WTC11 (cell line): ENCODE measurements around the gene MAPKAP1.

ENCODE experiments used
- CTCF ChIP-seq: fragments of 200-600 bp; IDR thresholded peaks from 2 replicates; pipeline ENCODE4 v1.8.0; 2022; ENCODE audit warnings: antibody characterized with exemption
- E2F5 ChIP-seq: sonication (generic); formaldehyde crosslinking; IDR thresholded peaks from 2 replicates; pipeline ENCODE4 v1.8.1; 2022; ENCODE audit warnings: mild to moderate bottlenecking, moderate library complexity, missing genetic modification reagents
- EMX1 ChIP-seq: fragments of 250-450 bp; sonication (Bioruptor Pico); IDR thresholded peaks from 2 replicates; pipeline ENCODE4 v1.8.0; 2021; ENCODE audit warnings: mild to moderate bottlenecking
- GTF2I ChIP-seq: fragments of 250-450 bp; sonication (Bioruptor Pico); conservative IDR thresholded peaks from 2 replicates; pipeline ENCODE4 v1.4.0; 2021; ENCODE audit warnings: mild to moderate bottlenecking
- IRF1 ChIP-seq: sonication (generic); formaldehyde crosslinking; IDR thresholded peaks from 2 replicates; pipeline ENCODE4 v1.8.0; 2023; ENCODE audit warnings: missing genetic modification reagents
- JUN ChIP-seq: sonication (generic); formaldehyde crosslinking; IDR thresholded peaks from 2 replicates; pipeline ENCODE4 v1.8.0; 2023; ENCODE audit warnings: mild to moderate bottlenecking, missing genetic modification reagents
- NFYB ChIP-seq: sonication (generic); formaldehyde crosslinking; conservative IDR thresholded peaks from 2 replicates; pipeline ENCODE4 v1.8.0; 2022; ENCODE audit warnings: low read depth, missing genetic modification reagents
- NR3C1 ChIP-seq: sonication (generic); formaldehyde crosslinking; conservative IDR thresholded peaks from 2 replicates; pipeline ENCODE4 v1.8.1; 2023; ENCODE audit warnings: low read depth, mild to moderate bottlenecking, missing genetic modification reagents
- ZBTB21 ChIP-seq: sonication (generic); formaldehyde crosslinking; IDR thresholded peaks from 2 replicates; pipeline ENCODE4 v1.8.1; 2023; ENCODE audit warnings: mild to moderate bottlenecking, missing genetic modification reagents, borderline replicate concordance
- ZNF423 ChIP-seq: fragments of 250-450 bp; sonication (Bioruptor Pico); IDR thresholded peaks from 2 replicates; pipeline ENCODE4 v2.1.2; 2022; ENCODE audit warnings: mild to moderate bottlenecking, moderate library complexity
- TF ChIP-seq, protein P1 (sequence below): sonication (generic); formaldehyde crosslinking; IDR thresholded peaks from 2 replicates; pipeline ENCODE4 v1.8.1; 2023; ENCODE audit warnings: mild to moderate bottlenecking, missing genetic modification reagents, borderline replicate concordance
- TF ChIP-seq, protein P2 (sequence below): sonication (generic); formaldehyde crosslinking; IDR thresholded peaks from 2 replicates; pipeline ENCODE4 v1.8.1; 2023; ENCODE audit warnings: mild to moderate bottlenecking, missing genetic modification reagents, moderate library complexity

GRCh38 chr9:125579030-125579932 is 127.7 kb downstream of the MAPKAP1 start:
- TF ChIP-seq IRF1 (no peak), CTCF (no peak), ZBTB21 (CRISPR knock-in tag) (no peak), JUN (CRISPR knock-in tag) (no peak), EMX1 (CRISPR knock-in tag) (no peak), GTF2I (CRISPR knock-in tag) (no peak), NFYB (CRISPR knock-in tag) (no peak), NR3C1 (no peak), ZNF423 (CRISPR knock-in tag) (no peak), E2F5 (CRISPR knock-in tag) (no peak)
- TF ChIP-seq, protein P1, sequence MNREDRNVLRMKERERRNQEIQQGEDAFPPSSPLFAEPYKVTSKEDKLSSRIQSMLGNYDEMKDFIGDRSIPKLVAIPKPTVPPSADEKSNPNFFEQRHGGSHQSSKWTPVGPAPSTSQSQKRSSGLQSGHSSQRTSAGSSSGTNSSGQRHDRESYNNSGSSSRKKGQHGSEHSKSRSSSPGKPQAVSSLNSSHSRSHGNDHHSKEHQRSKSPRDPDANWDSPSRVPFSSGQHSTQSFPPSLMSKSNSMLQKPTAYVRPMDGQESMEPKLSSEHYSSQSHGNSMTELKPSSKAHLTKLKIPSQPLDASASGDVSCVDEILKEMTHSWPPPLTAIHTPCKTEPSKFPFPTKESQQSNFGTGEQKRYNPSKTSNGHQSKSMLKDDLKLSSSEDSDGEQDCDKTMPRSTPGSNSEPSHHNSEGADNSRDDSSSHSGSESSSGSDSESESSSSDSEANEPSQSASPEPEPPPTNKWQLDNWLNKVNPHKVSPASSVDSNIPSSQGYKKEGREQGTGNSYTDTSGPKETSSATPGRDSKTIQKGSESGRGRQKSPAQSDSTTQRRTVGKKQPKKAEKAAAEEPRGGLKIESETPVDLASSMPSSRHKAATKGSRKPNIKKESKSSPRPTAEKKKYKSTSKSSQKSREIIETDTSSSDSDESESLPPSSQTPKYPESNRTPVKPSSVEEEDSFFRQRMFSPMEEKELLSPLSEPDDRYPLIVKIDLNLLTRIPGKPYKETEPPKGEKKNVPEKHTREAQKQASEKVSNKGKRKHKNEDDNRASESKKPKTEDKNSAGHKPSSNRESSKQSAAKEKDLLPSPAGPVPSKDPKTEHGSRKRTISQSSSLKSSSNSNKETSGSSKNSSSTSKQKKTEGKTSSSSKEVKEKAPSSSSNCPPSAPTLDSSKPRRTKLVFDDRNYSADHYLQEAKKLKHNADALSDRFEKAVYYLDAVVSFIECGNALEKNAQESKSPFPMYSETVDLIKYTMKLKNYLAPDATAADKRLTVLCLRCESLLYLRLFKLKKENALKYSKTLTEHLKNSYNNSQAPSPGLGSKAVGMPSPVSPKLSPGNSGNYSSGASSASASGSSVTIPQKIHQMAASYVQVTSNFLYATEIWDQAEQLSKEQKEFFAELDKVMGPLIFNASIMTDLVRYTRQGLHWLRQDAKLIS (CRISPR knock-in tag): no peak
- TF ChIP-seq, protein P2, sequence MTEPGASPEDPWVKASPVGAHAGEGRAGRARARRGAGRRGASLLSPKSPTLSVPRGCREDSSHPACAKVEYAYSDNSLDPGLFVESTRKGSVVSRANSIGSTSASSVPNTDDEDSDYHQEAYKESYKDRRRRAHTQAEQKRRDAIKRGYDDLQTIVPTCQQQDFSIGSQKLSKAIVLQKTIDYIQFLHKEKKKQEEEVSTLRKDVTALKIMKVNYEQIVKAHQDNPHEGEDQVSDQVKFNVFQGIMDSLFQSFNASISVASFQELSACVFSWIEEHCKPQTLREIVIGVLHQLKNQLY (CRISPR knock-in tag): no peak
